IPS-11a (cell line): ENCODE data around the gene LGALS16.
"Not testable (repeated sequence)": the region's sequence is repeated elsewhere in the genome, so short reads cannot be mapped to it uniquely, and the experiment has no call there.

Experiments
- H3K4me3 ChIP-seq: one replicate; pipeline ENCODE4 v1.5.1; 2013; ENCODE audit warnings: low read depth, low read length, control low read depth

Gene LGALS16

DNA sequence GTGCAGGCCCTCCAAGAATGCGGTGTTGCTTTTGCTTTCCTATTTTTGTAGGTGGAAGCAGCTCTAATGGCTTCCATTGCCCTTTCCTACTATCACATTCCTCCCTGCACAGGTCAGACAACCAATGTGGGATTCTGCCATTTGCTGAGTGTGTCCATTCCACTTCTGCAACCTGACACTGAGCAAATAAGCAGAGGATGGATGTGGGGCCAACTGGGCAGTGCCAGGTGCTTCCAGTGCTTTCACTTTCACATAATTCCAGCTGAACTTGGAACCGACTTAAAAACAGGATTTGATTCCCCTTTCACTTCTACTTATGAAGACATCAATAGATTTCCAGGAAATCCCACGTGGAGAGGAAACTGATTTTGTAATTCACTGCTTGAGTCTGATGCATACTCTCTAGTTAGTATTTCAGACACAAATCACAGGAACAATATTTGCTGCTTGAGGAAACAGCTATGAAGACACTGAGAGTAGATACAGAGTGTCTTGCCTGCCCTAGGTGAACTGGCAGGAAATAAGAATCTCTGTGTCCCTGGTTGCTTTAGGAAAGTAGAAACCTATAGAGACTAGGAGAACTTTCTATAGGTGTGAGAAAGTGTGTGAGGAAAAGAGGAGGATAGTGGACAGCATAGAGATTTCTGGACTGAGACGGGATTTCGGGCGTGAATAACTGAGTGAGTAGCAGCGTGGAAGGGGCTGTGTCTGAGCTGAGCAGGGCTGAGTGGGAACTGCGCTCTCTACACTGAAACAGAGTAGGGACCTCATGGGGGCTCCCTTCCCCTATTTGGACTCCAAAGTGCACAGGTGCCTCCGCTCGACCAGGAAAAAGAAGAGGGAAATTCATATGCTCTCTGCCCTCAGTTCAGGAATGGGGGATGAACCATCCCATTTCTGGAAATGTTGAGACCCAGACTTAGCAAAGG, 22.5 kb downstream of the LGALS16 start:
- no peak overlapping the region for H3K4me3 ChIP-seq

DNA sequence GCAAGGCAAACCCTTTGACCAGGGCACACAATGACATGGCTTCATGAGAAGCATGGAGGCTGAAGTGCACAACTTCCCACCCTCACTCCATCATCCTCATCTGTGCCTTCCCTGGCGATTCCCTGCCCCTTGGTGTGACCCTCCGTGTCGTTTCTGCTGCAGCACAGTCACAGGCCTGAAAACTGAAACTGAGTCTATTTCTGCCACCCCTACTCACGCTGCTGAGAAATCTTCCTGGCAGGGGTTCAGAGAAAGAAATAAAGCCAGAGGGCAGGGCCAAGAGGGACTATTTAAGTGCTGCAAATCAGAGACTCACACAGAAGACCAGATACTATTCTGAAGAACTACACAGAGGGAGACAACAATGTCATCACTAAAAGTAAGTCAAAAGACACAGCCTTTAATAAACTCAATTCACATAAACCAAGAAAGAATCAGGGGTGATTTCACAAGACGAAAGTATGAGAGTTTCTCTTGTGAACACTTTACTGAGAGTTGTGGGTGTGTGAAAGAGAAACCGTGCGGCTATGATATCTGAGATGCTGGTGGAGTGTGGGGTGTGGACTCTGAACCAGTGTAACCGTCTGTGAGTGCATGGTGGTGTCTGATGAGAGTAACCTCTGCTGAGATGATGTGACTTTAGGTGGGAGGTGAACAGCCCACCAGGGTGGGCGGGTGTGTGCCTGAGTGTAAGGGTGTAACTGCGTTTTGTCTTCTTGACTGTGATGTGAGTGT, 23.5 kb downstream of the LGALS16 start:
- H3K4me3 ChIP-seq = no peak overlapping the region

GRCh38 chr19:39679791-39680168, 24.1 kb downstream of the LGALS16 start:
- H3K4me3 ChIP-seq = no peak overlapping the region

GRCh38 chr19:39680593-39680992, 24.9 kb downstream of the LGALS16 start:
- no peak overlapping the region for H3K4me3 ChIP-seq

GRCh38 chr19:39681416-39681815, 25.7 kb downstream of the LGALS16 start:
- H3K4me3 ChIP-seq = no peak overlapping the region

DNA sequence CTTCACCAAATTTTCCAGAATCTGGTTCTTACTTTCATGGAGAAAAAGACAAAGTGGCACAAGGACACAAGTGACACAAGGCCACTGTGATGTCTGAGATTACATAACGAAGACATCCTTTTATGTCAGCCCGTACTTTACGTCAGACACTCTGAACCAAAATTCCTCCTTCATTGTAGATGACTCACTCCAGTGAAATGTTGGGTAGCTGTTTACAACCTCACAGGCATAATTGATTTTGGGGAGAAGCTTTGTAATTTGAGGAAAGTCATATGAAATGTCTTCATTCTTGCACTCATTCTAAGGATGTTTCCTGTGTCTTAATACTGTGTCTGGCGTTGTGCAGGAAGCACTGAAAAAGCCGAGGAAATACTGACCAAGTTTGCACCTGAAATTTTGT, 28.6 kb downstream of the LGALS16 start:
- H3K4me3 ChIP-seq = no peak overlapping the region

- H3K4me3 ChIP-seq = no peak overlapping the region
Observed at GRCh38 chr19:39686739-39687138, 31.0 kb downstream of the LGALS16 start.

GRCh38 chr19:39688637-39689036, 32.9 kb downstream of the LGALS16 start:
- H3K4me3 ChIP-seq = not testable (repeated sequence)

- H3K4me3 ChIP-seq = no peak overlapping the region
Observed at GRCh38 chr19:39692166-39692565, 36.5 kb downstream of the LGALS16 start.

DNA sequence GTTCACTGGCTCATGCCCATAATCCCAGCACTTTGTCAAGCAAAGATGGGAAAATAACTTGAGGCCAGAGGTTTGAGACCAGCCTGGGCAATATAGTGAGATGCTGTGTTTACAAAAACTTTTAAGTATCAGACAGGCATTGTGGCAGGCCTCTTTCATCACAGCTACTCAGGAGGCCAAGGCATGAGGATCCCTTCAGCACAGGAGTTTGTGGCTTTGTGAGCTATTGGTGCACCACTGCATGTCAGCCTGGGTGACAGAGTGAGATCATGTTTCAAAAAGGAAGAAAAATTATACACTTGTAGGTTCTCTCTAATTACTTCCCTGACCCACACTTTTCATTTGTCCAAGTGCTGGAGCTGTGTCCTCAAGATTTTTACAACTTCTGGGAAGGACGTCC, 37.1 kb downstream of the LGALS16 start:
- H3K4me3 ChIP-seq = no peak overlapping the region

GRCh38 chr19:39695759-39696158, 40.0 kb downstream of the LGALS16 start:
- H3K4me3 ChIP-seq = no peak overlapping the region

GRCh38 chr19:39696387-39696786, 40.7 kb downstream of the LGALS16 start:
- H3K4me3 ChIP-seq = no peak overlapping the region

- no peak overlapping the region for H3K4me3 ChIP-seq
Observed at GRCh38 chr19:39698535-39698934, 42.8 kb downstream of the LGALS16 start.

- H3K4me3 ChIP-seq = no peak overlapping the region
Observed at GRCh38 chr19:39701291-39701690, 45.6 kb downstream of the LGALS16 start.

DNA sequence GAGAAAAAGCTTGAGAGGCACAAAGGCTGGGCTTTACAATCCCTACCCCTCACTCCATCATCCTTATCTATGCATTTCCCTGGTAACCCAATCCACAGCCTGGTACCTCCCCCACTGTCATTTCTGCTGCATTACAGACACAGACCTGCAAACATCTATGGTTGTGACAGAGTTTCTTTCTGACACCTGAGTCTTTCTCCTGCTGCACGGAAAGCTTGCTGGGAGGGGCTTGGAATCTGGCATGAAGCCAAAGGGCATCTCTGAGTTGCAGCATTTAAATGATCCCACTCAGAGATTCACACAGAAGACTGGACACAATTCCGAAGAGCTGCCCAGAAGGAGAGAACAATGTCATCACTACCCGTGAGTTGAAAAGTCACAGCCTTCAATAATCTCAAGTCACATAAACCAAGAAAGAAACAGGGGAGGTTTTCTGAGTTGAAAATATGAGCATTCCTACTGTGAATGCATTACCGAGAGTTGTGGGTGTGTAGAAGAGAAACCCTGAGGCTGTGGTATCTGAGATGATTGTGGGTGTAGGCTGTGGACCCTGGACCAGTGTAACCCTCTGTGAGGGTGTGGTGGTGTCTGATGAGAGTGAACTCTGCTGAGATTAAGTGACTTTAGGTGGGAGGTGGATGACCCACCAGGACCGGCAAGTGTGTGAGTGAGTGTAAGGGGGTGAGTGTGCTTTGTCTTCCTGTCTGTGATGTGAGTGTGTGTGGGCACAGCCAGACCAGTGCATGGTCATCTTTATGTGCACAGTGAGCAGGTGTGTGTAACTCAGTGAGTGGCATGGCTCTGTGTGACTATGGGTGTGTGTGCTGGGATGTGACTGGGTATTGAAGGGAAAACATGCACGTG, 48.7 kb downstream of the LGALS16 start, which contains the start of gene LGALS14:
Gene LGALS14, plus strand, starts transcription at position 301 of the 864 bp plus-strand sequence. Its CDS starts 48 bp downstream, at position 349.
- no peak within 1 kb of the TSS for H3K4me3 ChIP-seq

GRCh38 chr19:39705578-39706188, 50.0 kb downstream of the LGALS16 start:
- H3K4me3 ChIP-seq = no peak overlapping the region

DNA sequence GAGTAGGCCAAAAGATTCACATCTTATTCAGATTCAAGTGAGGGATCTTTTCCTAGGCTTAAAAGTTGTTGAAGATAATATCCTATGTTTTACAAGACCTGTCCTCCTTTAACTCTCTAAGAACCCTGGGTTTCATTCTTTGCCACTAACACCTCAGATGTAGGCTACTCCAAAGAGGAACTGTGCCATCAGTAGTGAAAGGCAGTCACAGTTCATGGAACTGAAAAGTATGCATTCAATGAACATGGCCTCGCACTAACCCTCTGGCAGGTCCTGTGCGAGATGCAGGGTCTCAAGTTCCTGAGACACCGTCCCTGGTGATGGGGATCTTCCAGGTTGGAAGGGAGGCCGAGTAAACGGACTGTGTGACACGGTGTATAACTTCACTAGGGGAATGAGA, 52.9 kb downstream of the LGALS16 start:
- no peak overlapping the region for H3K4me3 ChIP-seq

DNA sequence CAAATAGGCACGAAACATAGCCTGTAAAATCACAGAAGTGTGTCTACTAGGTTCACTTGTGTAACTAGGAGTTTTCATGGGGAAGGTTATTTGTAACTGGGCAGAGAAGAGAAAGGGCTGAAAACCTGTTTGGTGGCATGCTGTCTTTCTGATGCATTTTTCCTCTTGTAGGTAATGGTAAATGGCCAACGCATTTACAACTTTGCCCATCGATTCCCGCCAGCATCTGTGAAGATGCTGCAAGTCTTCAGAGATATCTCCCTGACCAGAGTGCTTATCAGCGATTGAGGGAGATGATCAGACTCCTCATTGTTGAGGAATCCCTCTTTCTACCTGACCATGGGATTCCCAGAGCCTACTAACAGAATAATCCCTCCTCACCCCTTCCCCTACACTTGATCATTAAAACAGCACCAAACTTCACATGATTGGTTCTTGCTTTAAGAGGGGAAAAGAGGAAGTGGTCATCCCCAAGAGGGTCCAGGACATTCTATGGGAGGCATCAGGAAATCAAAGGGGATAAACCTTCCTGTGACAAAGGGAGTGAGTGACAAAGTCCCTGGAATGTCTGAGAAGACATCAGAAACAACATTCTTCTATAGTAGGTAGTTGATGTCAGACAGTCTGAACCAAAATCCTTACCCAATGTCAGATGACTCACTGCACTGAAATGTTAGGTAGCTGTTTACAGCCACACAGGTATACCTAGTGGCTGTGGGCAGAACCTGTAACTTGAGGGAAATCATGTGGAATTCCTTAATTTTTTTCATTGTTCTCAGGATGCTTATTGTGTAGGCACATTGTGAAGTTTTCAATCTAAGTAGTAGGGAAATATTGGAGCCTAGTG, 53.5 kb downstream of the LGALS16 start:
- no peak overlapping the region for H3K4me3 ChIP-seq
